Keratinocyte (primary cell): ENCODE data around the gene RBM4B.

Experiments used
- CTCF ChIP-seq, 3 experiments: IDR thresholded peaks in 1 of 3; conservative IDR thresholded peaks in 1 of 3; optimal IDR thresholded peaks in 1 of 3; 2 replicates in 2 of 3; 3 replicates in 1 of 3; pipeline versions ENCODE3 to v1.5.1; 2011; ENCODE audit warnings: low read length in 3 of 3, mild to moderate bottlenecking in 3 of 3, moderate library complexity in 2 of 3, control low read depth in 1 of 3, inconsistent platforms in 1 of 3; ENCODE audit not compliant: insufficient read depth in 2 of 3; ENCODE audit errors: extremely low read depth in 1 of 3
- EZH2 ChIP-seq: IDR thresholded peaks from one replicate; pipeline ENCODE4 v1.6.1; 2012; ENCODE audit warnings: inconsistent platforms, mild to moderate bottlenecking, low read length, moderate library complexity

GRCh38 chr11:66617155-66617834 is 60.4 kb downstream of the RBM4B start:
- TF ChIP-seq CTCF (optimal IDR thresholded peaks at IDR 0.05 in 1 of 3, IDR thresholded peaks at IDR 0.05 in 1 of 3, conservative IDR thresholded peaks at IDR 0.05 in 1 of 3; ENCODE audit: extremely low read depth in 1 of 3, insufficient read depth in 2 of 3, low read length in 3 of 3) (no peak), EZH2 (no peak)
